DLD1 (cell line): ENCODE data around the gene CLEC16A.

ENCODE experiments used
- in situ Hi-C: cut with HindIII; loops from 2 replicates; pipeline ENCODE4 v1.10.0; 2017; ENCODE audit warnings: low sequenced_read_pairs

Gene CLEC16A

GRCh38 chr16:11109566-11109965 lies 165.2 kb downstream of the CLEC16A start:
- in situ Hi-C loops, result no loop called here

- in situ Hi-C loops, result no loop called here
These were observed 166.8 kb downstream of the CLEC16A start for GRCh38 chr16:11111150-11111549.

GRCh38 chr16:11111856-11112634 lies 167.7 kb downstream of the CLEC16A start:
- in situ Hi-C loops, result no loop called here

DNA sequence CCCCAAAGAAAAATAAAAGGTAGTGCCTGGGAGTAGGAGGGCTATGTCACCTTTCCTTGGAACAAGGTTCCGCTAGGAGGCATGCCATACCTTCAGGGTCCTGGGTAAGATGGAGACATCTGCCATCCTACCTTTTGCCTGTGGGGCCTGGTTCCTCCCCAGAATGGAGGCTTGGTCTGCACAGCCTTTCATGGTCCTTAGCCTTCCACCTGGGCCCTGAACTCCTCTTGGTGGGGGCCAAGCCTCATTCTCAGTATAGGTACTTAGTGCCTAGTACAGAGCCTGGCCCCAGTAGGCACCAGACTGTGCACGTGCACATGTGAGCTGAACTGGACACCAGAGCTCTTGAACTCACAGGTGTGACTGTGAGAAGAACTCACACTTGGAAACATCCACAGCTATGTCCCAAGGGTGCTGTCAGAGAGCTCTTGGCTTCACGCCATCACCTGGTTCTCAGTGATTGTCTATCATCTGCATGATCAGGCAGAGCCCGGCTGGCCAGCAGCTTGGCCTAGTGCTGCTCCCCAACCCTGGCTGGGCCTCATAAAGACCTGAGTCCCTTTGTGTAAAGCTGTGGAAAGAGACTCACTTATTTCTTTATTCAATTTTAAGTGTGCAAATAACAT lies 168.5 kb downstream of the CLEC16A start:
- in situ Hi-C loops, result no loop called here

GRCh38 chr16:11114366-11115164 lies 170.2 kb downstream of the CLEC16A start:
- in situ Hi-C loops, result no loop called here

DNA sequence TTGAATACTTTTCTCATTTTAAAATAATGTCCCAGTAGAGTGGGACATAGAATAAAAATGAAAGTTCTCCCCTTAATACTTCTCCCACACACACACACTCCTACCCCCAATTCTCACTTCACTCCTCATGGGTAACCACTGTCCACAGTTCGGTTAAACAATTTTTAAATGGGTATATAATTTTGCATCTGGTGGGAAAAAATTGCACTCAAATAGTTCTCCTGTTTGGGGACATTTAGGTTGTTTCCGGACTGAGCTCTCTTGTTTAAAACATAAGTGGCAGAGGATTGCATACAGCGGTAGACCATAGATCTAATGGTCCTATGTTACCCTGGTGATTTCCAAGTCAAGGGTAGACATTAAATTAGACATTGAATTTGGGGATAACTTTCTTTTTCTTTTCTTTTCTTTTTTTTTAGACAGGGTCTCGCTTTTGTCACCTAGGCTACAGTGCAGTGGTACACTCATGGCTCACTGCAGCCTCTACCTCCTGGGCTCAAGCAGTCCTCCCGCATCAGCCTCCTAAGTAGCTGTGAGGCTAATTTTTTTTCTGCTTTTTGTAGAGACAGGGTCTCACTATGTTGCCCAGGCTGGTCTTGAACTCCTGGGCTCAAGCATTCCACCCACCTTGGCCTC lies 173.3 kb downstream of the CLEC16A start:
- in situ Hi-C loops, result no loop called here

GRCh38 chr16:11118479-11118878 lies 174.1 kb downstream of the CLEC16A start:
- in situ Hi-C loops, result no loop called here

- in situ Hi-C loops, result no loop called here
These were observed 176.8 kb downstream of the CLEC16A start for GRCh38 chr16:11121083-11121608.

GRCh38 chr16:11121914-11122692 lies 177.7 kb downstream of the CLEC16A start:
- in situ Hi-C loops, result no loop called here

- in situ Hi-C loops, result no loop called here
These were observed 179.3 kb downstream of the CLEC16A start for GRCh38 chr16:11123666-11124065.

GRCh38 chr16:11125936-11126335 lies 181.6 kb downstream of the CLEC16A start:
- in situ Hi-C loops, result no loop called here

- in situ Hi-C loops, result no loop called here
These were observed 182.2 kb downstream of the CLEC16A start for GRCh38 chr16:11126399-11127054.

DNA sequence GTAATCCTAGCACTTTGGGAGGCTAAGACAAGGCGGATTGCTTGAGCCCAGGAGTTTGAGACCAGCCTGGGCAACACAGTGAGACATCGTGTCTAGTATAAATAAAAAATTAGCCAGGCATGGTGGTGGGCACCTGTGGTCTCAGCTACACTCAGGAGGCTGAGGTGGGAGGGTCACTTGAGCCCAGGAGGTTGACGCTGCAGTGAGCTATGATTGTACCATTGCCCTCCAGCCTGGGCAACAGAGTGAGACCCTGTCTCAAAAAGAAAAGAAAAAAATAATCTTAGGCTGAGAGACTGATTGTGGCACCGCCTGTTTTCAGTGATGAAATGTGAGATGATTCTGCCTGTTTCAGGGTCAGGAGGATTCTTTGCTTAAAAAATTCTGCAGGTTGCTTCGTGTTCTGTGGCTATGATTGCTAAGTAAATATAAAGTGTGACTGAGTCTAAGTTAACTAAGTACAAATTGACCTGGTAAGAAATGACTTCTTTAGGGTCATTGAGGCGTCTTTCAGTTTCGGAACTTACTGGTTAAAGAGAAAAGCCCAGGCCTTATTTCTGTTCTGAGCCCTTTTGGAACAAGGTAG lies 183.3 kb downstream of the CLEC16A start:
- in situ Hi-C loops, result no loop called here

- in situ Hi-C loops, result no loop called here
These were observed 184.1 kb downstream of the CLEC16A start for GRCh38 chr16:11128211-11129141.

DNA sequence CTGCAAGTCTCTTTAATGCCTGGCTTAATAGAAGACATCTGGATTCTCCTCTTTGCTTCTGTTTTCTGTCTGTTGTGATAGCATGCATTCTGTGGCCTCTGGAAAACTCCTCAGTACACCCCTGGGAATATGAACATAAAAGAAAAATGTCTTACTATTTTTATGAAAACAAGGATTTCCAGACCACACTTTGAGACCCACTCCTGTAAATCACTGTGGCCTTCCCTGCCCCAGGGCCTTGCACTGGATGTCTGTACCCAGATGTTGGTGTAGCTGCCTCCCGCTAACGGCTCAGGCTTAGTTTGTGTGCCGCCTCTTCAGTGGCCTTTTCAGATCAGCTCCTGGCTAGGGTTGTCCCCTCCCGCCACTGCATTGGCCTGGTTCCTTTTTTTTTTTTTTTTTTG lies 185.0 kb downstream of the CLEC16A start:
- in situ Hi-C loops, result no loop called here

GRCh38 chr16:11130978-11131665 lies 186.8 kb downstream of the CLEC16A start:
- in situ Hi-C loops, result no loop called here

GRCh38 chr16:11131706-11132105 lies 187.3 kb downstream of the CLEC16A start:
- in situ Hi-C loops, result no loop called here
